Measurements from ENCODE around the gene SERPINB1.

The SERPINB1 gene

DNA sequence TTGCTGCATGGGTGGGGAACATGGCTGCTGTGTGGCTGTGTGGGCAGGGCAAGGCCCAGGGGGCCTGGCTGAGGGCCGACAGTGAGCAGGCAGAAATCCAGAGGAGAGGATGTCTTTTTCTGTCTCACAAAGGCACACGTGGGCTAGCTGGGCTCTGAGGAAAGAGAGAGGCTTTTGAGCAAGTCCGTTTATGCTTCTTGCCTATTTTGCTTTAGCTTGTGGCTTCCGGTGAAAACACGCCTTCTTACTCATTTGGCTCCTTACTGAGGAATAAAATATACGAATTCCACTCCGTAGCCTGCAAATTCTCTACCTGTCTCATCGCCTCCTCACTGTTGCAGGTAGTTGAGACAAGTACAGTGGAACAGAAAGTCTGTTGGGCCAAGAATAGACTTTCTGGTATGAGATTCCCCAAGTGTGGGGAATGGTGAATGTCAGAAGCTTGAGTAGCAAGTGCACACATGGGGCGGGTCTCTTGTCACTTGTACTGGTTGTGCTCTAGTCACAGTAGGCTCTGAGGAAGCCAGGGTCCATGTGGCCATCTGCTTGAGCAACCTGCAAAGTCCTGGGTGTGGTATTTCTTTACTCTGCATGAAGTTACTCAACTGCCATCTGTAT is 48.0 kb downstream of the SERPINB1 start:
- DNase-seq (ENCODE audit: low spot score): no peak

DNA sequence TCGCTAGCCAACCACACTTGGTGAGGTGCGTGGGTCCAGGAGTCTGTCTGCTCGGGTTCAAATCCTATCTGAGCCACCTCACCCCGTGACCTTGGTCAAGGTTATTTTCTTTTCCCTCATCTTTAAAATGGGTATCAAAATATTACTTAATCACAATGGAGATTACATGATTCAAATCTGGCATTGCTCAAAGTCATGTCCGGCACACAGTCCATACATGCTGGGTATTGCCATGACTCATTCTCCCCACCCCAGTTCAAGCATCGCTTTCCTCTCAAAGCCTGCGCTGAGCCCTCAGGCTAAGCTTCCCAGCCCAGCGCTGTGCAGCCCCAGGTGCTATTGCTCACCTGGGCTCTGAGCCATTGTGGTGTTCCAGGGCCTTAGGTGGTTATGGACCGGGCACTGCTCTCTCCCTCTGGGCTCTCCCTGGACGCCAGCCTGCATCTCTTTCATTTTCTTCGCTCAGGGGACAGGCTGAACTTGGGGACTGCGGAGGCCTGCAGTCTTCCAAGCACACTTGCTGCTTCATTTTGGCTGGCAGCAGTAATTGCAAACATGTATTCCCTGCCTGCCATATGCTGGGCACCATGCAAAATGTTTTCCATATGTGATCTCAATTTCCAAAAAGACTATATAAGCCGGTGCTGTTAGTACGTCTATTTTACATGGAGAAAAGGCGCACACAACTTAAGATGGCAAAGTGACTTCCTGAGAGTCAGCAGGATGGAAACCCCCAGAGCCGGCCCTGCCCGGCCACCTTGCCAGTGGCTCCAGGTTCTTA is 49.1 kb downstream of the SERPINB1 start:
- no peak for DNase-seq (ENCODE audit: low spot score)

DNA sequence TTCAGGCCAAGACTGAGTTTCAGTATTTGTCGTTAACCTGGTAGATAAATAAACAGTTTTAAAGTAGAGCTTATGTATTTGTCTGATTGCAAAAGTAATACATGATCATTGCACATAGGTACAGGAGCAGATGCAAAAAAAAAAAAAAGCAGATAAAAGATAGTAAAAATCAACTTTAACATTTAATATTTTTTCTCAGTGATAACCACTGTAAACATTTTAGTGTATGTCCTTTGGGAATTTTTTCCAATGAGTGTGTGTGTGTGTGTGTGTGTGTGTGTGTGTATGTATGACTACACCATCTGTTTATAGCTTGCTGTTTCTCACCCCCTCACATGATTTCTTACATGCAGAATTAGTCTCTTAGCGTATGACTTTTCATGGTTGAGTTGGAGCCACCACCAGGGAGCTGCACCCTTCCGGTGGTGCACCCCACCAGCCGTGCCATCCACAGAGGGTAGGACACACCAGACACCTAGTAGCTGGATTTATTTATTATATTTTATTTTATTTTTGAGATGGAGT is 50.2 kb downstream of the SERPINB1 start:
- no peak for DNase-seq (ENCODE audit: low spot score)

DNA sequence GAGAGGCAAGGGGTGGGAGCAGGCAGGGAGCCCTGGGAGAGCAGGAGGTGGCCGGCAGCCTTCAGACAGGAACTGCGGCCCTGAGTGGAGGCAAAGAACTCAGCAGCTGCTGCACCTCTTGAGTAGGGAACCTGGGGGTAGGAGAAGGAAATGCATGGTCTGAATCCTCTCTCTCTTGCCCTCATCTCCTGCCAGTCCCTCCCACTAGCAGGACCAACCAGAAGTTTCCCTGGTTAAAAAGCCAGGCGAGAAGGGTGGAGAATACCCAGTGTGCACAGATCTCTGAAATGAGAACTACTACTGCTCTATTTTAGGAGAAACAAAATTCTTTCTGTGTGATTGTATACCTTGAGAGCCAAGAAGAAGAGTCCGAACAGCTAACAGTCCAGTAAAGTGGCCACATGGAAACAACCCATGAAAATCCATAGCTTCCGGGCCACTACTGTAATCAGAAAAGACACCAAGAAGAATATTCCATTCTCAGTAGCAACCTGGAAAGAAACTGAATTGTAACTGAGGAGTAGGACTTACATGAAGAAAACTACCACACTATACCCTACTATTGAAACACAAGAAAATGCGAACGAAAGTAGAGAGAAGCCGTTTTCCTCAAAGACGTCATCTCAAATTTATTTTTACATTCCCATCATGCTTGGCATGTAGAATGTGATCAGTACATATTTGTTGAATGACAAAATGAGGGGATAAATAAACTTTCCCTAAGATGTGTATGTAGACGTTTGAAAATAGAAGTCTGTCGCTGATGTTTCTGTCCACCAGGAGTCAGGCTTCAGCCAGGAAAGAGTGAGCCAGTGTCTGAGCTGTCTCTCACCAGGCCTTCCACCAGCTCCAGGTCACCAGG is 50.8 kb downstream of the SERPINB1 start:
- DNase-seq (ENCODE audit: low spot score): peak; percentile 87

DNA sequence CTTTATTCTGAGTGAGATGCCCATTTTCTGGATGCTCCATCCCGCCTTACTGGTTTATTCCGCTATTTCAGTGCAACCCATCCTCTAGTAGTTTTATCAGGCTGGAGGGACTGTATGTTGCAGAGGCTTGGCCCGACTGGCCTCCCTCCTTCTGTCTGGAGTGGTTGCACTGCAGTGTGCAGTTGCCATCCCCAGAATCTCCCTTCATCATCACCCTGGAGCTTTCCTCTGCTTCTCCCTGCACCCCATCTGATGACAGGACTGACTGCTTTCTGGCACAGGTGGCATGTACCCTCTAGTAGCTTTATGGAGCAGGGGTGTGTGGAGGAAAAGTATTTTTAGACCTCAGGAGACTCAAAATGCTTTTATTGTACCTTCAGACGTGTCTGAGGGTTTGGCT is 55.4 kb downstream of the SERPINB1 start:
- DNase-seq (ENCODE audit: low spot score): no peak

DNA sequence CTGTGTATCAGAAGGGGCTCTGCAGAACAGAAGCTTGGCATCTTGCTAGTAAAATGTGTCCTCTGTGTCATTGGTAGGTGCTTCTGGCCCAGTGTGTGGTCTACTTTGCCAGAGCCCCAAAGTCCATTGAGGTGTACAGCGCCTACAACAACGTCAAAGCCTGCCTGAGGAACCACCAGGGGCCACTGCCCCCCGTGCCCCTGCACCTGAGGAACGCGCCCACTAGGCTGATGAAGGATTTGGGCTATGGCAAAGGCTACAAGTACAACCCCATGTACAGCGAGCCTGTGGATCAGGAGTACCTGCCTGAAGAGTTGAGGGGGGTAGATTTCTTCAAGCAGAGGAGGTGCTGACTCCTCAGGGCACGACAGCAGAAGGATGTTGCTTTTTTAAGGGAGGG is 56.7 kb downstream of the SERPINB1 start:
- DNase-seq (ENCODE audit: low spot score): no peak

DNA sequence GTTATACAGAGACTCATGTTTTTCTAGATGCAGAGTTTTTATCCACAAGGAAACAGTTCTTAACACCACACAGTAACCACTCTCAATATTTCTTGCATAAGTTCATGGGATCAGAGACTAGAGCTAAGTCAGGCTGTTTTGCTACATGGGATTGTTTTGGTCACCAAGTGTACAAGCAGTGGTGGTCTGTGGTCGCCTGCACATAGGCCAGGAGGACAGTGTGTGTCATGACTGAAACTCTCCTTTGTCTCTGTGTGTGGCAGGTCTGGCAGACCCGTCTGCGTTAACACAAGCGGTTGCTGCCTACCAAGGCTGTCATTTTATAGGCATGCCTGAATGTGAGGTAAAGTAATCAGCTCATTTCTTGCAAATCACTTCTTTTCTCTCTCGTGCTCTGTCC is 57.6 kb downstream of the SERPINB1 start:
- DNase-seq (ENCODE audit: low spot score): no peak

DNA sequence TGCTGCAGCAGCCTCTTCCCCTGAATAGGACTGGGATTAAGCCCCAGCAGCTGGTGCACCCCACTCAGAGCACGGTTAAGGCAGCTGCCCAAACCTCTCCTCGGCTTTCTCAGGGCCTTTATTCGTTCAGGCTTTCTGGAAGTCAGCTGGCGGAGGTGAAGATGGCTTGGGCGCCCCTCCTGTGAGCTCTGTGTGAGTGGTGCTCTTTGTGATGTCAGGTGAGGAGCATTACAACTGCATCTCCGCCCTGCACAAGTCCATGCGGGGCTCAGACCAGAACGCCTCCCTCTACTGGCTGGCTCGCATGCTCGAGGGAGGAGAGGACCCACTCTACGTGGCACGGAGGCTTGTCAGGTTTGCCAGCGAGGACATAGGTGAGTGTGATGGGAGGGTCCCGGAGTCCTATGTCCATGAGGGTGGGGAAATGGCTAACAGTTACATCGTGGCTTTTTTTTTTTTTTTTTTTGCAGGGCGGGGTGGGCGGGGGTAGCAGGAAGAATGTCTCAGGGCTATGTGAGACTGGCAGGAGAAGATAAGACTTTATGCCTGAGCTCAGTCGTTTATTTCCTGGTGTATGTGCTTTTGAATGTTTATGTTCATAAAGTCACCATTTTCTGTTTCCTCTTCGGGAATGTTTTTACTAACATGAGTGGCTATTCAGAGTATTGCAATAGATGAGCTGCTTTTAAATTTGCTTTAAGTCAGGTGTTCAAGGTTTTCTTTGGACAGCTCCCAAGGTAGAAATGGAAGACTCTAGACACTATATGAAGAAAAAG is 58.3 kb downstream of the SERPINB1 start:
- no peak for DNase-seq (ENCODE audit: low spot score)

DNA sequence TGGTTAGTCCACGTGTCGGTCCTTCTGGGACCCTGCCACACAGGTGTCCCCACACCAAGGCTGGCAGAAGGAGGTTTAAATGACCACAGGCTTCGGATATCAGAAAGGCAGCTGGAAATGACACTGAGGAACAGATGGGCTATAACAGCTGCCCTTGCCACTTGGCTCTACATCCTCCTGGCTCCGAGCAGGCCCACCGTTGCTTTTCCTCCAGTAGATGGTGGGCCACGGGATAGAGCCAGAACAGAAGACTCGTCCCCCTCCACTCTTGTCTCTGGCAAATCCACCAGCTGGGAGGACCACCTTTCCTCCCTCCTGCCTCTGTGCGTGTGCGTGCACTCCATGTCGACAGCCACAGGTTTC is 58.9 kb downstream of the SERPINB1 start:
- no peak for DNase-seq (ENCODE audit: low spot score)

DNA sequence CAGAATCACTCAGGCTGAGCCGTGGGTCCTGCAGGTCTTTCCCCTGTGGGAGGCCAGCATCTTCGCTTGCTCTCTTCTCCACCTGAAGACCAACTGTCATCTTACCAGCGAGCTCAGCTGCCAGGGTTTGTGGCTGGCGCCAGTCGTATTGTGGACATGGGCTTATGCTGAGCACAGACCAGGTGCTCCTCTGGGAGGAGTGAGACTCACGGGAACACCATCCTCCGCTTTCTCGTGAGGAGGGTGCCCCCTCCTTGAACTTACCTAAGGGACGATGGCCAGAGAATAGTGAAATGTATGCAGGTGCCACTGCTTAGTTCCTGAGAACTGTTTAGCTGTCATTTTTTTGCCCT is 59.3 kb downstream of the SERPINB1 start:
- no peak for DNase-seq (ENCODE audit: low spot score)

Measured in Ammon's horn (tissue), 1 donor.